GM19452 (cell line): ENCODE results near the gene NDUFB3.

Source experiments
- ATAC-seq: cut with Tn5 transposase; IDR thresholded peaks from one replicate; pipeline ENCODE4 v1.9.1; 2021; ENCODE audit not compliant: unreplicated experiment

NDUFB3 gene

GRCh38 chr2:201127570-201127969, 55.8 kb downstream of the NDUFB3 start:
- no peak for ATAC-seq

DNA sequence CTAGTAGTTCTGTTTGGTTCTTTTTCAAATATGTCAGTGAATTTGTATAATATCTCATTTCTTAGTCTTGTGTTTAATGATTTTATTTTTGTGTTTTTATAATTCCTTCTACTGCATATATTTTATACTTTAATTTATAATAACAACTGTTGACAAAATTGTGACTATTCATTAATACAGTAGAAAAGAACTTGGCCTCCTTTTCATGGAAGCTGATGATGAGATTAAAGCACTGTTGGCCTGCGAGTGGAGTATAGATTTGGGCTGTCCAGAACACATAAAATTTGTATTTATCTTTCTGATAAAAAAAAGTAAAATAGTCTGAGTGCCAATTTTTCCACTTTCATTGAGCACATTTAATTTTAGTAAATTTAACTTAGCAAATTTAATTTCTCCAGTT, 56.2 kb downstream of the NDUFB3 start:
- no peak for ATAC-seq

DNA sequence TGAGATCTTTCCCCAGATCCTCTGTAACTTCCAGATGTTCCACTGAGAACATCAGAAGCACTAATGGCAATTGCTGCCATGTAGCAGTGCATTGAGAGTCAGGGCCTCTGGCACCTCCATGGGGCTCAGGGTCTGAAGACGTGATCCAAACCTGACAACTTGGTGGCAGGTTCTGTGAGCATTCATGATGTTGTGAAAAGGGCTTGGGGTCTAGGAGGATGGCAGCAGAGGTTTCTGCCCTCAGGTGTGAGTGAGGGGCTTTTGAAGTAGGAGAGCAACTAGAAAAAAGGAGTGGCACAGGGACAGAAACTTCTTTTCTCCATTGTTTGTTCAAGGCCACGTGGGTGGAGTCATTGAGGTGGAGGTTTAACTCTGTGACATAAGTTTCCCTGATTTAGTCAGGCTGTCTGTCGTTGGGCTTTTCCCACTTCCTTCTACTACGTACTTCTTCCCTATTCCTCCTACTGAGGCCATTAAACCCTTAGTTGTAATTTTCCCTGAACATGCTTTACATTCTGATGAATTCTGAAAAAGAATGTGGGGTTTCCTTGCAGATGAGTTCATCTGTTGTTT, 57.2 kb downstream of the NDUFB3 start:
- no peak for ATAC-seq

GRCh38 chr2:201130524-201131186, 58.9 kb downstream of the NDUFB3 start:
- no peak for ATAC-seq

DNA sequence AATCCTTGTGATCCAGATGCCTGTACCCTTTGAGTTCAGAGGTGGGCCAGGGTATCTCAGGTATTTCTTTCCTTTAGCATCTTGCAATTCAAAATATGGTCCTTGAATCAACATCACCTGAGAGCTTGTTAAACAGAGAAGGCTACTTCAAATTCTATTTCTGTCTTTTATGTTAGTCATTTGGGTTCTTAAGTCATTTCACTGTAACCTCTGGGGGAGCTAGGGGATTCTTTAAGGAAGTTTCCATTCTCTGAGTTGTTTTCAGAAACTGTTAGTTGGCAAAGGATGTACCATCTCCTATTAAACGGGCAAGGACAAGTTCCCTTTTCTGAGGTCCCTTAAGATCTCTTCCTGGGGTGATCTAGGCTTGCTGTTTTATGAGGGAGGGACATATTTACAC, 60.7 kb downstream of the NDUFB3 start:
- ATAC-seq = no peak
